PFSK-1 (cell line): Measurements from ENCODE around the gene LRGUK.

ENCODE experiments used
- POLR2AphosphoS5 ChIP-seq: IDR thresholded peaks from 2 replicates; pipeline ENCODE4 v1.6.1; 2012; ENCODE audit warnings: low read depth, mild to moderate bottlenecking, control low read depth, low read length, moderate library complexity
- SIN3A ChIP-seq: IDR thresholded peaks from 2 replicates; pipeline ENCODE4 v1.6.1; 2012; ENCODE audit warnings: mild to moderate bottlenecking, low read length, moderate library complexity, borderline replicate concordance; ENCODE audit not compliant: insufficient read depth
- TAF1 ChIP-seq: IDR thresholded peaks from 2 replicates; pipeline ENCODE4 v1.6.1; 2012; ENCODE audit warnings: low read length, control low read depth, borderline replicate concordance; ENCODE audit not compliant: insufficient read depth

- TF ChIP-seq SIN3A (no peak), TAF1 (no peak), POLR2AphosphoS5 (no peak)
Observed at GRCh38 chr7:134313543-134313942, 186.4 kb downstream of the LRGUK start.
